Liver (tissue), 9 donors: ENCODE data around the gene TNFSF13. TPM values are rescaled to one million over a fixed set of nuclear protein-coding genes. Genes with fewer than 3 reads are reported as not detected.

ENCODE experiments used
- DNase-seq: peaks from one replicate; pipeline ENCODE4 v3.0.0-alpha.2; 2017; ENCODE audit warnings: low spot score
- H3K27ac ChIP-seq, 2 donors: one replicate each; pipeline ENCODE4 v1.7.0; 2013; ENCODE audit warnings: inconsistent platforms in 2 of 2, low read length in 2 of 2, control low read depth in 1 of 2, low read depth in 1 of 2, mild to moderate bottlenecking in 1 of 2
- H3K27me3 ChIP-seq, 4 donors: one replicate each; pipeline versions ENCODE4 v1.6.1 to v1.7.0; 2013; ENCODE audit warnings: low read length in 3 of 4, inconsistent platforms in 1 of 4, mild to moderate bottlenecking in 1 of 4, moderate library complexity in 1 of 4; ENCODE audit not compliant: control insufficient read depth in 4 of 4, insufficient read depth in 4 of 4
- H3K36me3 ChIP-seq, 4 donors: one replicate each; pipeline versions ENCODE4 v1.6.1 to v1.7.0; 2013; ENCODE audit warnings: low read length in 3 of 4, mild to moderate bottlenecking in 3 of 4, low read depth in 1 of 4, moderate library complexity in 1 of 4; ENCODE audit not compliant: control insufficient read depth in 4 of 4, insufficient read depth in 3 of 4
- H3K4me1 ChIP-seq, 4 donors: one replicate each; pipeline versions ENCODE4 v1.6.1 to v1.7.0; 2013; ENCODE audit warnings: low read length in 3 of 4, mild to moderate bottlenecking in 3 of 4, moderate library complexity in 1 of 4; ENCODE audit not compliant: control insufficient read depth in 4 of 4, insufficient read depth in 4 of 4
- H3K4me3 ChIP-seq, 3 donors: one replicate each; pipeline versions ENCODE4 v1.6.1 to v1.7.0; 2013; ENCODE audit warnings: low read length in 3 of 3, control low read depth in 1 of 3, low read depth in 1 of 3, mild to moderate bottlenecking in 1 of 3
- H3K9ac ChIP-seq, 2 donors: one replicate each; pipeline ENCODE4 v1.7.0; 2013; ENCODE audit warnings: low read length in 2 of 2, mild to moderate bottlenecking in 2 of 2, moderate library complexity in 2 of 2, control low read depth in 1 of 2, low read depth in 1 of 2
- H3K9me3 ChIP-seq, 4 donors: one replicate each; pipeline versions ENCODE4 v1.6.1 to v1.7.0; 2013; ENCODE audit warnings: low read length in 3 of 4; ENCODE audit not compliant: control insufficient read depth in 4 of 4
- EGR1 ChIP-seq, 2 donors: IDR thresholded peaks; 2 replicates each; pipeline ENCODE4 v1.6.1; 2016 to 2018; ENCODE audit warnings: antibody characterized with exemption in 2 of 2, low read depth in 2 of 2
- FOXA1 ChIP-seq: IDR thresholded peaks from 2 replicates; pipeline ENCODE4 v1.6.1; 2016; ENCODE audit warnings: antibody characterized with exemption
- FOXA2 ChIP-seq: IDR thresholded peaks from 2 replicates; pipeline ENCODE4 v1.6.1; 2016; ENCODE audit warnings: antibody characterized with exemption
- GABPA ChIP-seq, 2 donors: IDR thresholded peaks in 1 of 2; conservative IDR thresholded peaks in 1 of 2; 2 replicates each; pipeline ENCODE4 v1.6.1; 2016; ENCODE audit warnings: antibody characterized with exemption in 2 of 2, mild to moderate bottlenecking in 1 of 2, moderate library complexity in 1 of 2
- HNF4A ChIP-seq, 2 donors: conservative IDR thresholded peaks; 2 replicates each; pipeline ENCODE4 v1.6.1; 2016; ENCODE audit warnings: antibody characterized with exemption in 2 of 2, mild to moderate bottlenecking in 2 of 2
- HNF4G ChIP-seq: IDR thresholded peaks from 2 replicates; pipeline ENCODE4 v1.6.1; 2016; ENCODE audit warnings: antibody characterized with exemption
- JUND ChIP-seq, 2 donors: IDR thresholded peaks; 2 replicates each; pipeline ENCODE4 v1.6.1; 2016; ENCODE audit warnings: antibody characterized with exemption in 2 of 2
- MAX ChIP-seq: IDR thresholded peaks from 2 replicates; pipeline ENCODE4 v1.6.1; 2016; ENCODE audit warnings: antibody characterized with exemption
- NR2F2 ChIP-seq: IDR thresholded peaks from 2 replicates; pipeline ENCODE4 v1.6.1; 2016; ENCODE audit warnings: antibody characterized with exemption
- RAD21 ChIP-seq, 2 donors: IDR thresholded peaks; 2 replicates each; pipeline ENCODE4 v1.6.1; 2016; ENCODE audit warnings: antibody characterized with exemption in 2 of 2, mild to moderate bottlenecking in 2 of 2
- SP1 ChIP-seq: IDR thresholded peaks from 2 replicates; pipeline ENCODE4 v1.6.1; 2018; ENCODE audit warnings: antibody characterized with exemption, mild to moderate bottlenecking
- TAF1 ChIP-seq: conservative IDR thresholded peaks from 2 replicates; pipeline ENCODE4 v1.6.1; 2016; ENCODE audit warnings: antibody characterized with exemption, mild to moderate bottlenecking
- YY1 ChIP-seq: IDR thresholded peaks from 2 replicates; pipeline ENCODE4 v1.6.1; 2016; ENCODE audit warnings: antibody characterized with exemption, mild to moderate bottlenecking
- WGBS: extraction: QIAGEN DNeasy Blood & Tissue Kit; methylation state at CpG from one replicate; pipeline ENCODE4 v1.1.7; 2013; 5-methylcytosine and 5-hydroxymethylcytosine counted together
- polyA plus RNA-seq, 2 donors: library from polyadenylated mRNA; stranded (reverse) in 1 of 2; unstranded in 1 of 2; fragments of 200-250 nt in 1 of 2; fragments of >200 nt in 1 of 2; fragmentation: Nextera tagmentation in 1 of 2; extraction: Ambion mirVana in 1 of 2; gene quantifications; one replicate each; pipeline versions ENCODE4 v1.2.1 to v1.2.3, GENCODE V29; 2013 to 2015
- total RNA-seq, 2 donors: library from RNA; depleted of rRNA; stranded (reverse); fragments of >200 nt; gene quantifications; one replicate each; pipeline ENCODE4 v1.2.3, GENCODE V29; 2014
- TF ChIP-seq, protein P1 (sequence below): IDR thresholded peaks from 2 replicates; pipeline ENCODE4 v1.6.1; 2016; ENCODE audit warnings: antibody characterized with exemption
- TF ChIP-seq, protein P2 (sequence below): IDR thresholded peaks from 2 replicates; pipeline ENCODE4 v1.6.1; 2016; ENCODE audit warnings: antibody characterized with exemption, mild to moderate bottlenecking
- TF ChIP-seq, protein P3 (sequence below): IDR thresholded peaks from 2 replicates; pipeline ENCODE4 v1.6.1; 2016; ENCODE audit warnings: antibody characterized with exemption
- TF ChIP-seq, protein P4 (sequence below): fragments of 150-350 bp; IDR thresholded peaks from 2 replicates; pipeline ENCODE4 v1.5.1; 2017; ENCODE audit warnings: improper control_type of control experiment, low read depth, low read length; ENCODE audit not compliant: missing input control
- donor health status: healthy.
- donor health status: healthy.
- donor health status: healthy.
- donor health status: healthy.
- donor health status: healthy.

The TNFSF13 gene
- total and polyA plus RNA-seq, 4 donors = 1.4 to 9.3 (median 4.5) TPM

GRCh38 chr17:7557147-7557764 is 1.3 kb upstream of the TNFSF13 start:
- H3K4me1 ChIP-seq = peaks cover 8 to 42% (median 28%) of the 10 kb centered on the region in 4 donors
- H3K9ac ChIP-seq = peak overlapping the region in 1 of 2 donors; percentile 20
- H3K9me3 ChIP-seq = no peaks in the 10 kb centered on the region
- no peaks in the 10 kb centered on the region for H3K36me3 ChIP-seq
- peak overlapping the region; percentile 24 to 94 for H3K27ac ChIP-seq
- no peak for DNase-seq
- no peaks in the 10 kb centered on the region for H3K27me3 ChIP-seq
- no peak for TF ChIP-seq FOXA1
- TF ChIP-seq RAD21 (IDR thresholded peaks at IDR 0.05) = no peak
- no peak for TF ChIP-seq YY1
- TF ChIP-seq EGR1 (IDR thresholded peaks at IDR 0.05; ENCODE audit: low read depth in 2 of 2) = no peak
- no peak for TF ChIP-seq TAF1
- no peak for TF ChIP-seq NR2F2
- TF ChIP-seq, protein P1, sequence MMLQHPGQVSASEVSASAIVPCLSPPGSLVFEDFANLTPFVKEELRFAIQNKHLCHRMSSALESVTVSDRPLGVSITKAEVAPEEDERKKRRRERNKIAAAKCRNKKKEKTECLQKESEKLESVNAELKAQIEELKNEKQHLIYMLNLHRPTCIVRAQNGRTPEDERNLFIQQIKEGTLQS = no peak
- TF ChIP-seq JUND (IDR thresholded peaks at IDR 0.05) = no peak
- TF ChIP-seq, protein P2, sequence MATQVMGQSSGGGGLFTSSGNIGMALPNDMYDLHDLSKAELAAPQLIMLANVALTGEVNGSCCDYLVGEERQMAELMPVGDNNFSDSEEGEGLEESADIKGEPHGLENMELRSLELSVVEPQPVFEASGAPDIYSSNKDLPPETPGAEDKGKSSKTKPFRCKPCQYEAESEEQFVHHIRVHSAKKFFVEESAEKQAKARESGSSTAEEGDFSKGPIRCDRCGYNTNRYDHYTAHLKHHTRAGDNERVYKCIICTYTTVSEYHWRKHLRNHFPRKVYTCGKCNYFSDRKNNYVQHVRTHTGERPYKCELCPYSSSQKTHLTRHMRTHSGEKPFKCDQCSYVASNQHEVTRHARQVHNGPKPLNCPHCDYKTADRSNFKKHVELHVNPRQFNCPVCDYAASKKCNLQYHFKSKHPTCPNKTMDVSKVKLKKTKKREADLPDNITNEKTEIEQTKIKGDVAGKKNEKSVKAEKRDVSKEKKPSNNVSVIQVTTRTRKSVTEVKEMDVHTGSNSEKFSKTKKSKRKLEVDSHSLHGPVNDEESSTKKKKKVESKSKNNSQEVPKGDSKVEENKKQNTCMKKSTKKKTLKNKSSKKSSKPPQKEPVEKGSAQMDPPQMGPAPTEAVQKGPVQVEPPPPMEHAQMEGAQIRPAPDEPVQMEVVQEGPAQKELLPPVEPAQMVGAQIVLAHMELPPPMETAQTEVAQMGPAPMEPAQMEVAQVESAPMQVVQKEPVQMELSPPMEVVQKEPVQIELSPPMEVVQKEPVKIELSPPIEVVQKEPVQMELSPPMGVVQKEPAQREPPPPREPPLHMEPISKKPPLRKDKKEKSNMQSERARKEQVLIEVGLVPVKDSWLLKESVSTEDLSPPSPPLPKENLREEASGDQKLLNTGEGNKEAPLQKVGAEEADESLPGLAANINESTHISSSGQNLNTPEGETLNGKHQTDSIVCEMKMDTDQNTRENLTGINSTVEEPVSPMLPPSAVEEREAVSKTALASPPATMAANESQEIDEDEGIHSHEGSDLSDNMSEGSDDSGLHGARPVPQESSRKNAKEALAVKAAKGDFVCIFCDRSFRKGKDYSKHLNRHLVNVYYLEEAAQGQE = no peak
- TF ChIP-seq HNF4G = no peak
- no peak for TF ChIP-seq GABPA (IDR thresholded peaks at IDR 0.05 in 1 of 2, conservative IDR thresholded peaks at IDR 0.05 in 1 of 2)
- no peak overlapping the region for H3K4me3 ChIP-seq
- 79% methylated on average over 19 of the region's 19 CpGs for WGBS

DNA sequence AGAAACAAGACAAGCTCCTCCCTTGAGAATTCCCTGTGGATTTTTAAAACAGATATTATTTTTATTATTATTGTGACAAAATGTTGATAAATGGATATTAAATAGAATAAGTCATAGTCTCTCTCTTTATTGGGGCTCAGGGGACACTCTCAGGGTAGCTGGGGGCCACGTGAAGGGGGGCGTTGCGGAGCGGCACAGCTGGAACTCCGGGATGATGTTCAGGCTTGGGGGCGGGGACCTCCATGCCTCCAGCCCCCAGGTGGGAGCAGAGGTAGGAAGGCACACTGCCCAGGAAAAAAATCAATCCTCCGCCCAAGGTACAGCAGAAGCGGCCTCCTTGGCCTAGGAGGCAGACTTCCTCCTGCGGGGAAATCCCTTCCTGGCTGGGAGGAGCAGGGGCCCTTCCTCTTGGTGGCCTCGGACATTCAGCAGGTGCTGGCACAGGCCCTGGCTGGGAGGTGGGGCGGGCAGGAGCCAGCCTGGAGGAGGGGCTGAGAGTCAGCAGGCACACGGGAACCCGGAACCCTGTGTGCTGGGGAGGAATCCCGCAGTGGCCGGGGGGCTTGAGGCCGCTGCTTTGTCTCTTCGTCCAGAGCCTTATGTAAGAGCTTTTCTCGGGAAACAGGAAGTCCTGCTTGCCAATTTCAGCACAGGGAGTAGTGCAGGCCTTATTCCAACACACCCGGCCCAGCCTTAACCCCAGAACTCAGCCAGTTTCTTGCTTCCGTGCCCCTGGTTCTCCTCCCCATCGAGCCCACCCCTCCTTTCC is 591 bp upstream of the TNFSF13 start:
- Histone ChIP-seq H3K4me3 (peak overlapping the region in 2 of 3 donors; percentile 0 to 31), H3K4me1 (peaks cover 10 to 49% (median 35%) of the 10 kb centered on the region in 4 donors), H3K9ac (peak overlapping the region in 1 of 2 donors; percentile 76), H3K36me3 (no peaks in the 10 kb centered on the region), H3K9me3 (no peaks in the 10 kb centered on the region), H3K27me3 (no peaks in the 10 kb centered on the region), H3K27ac (peak overlapping the region; percentile 79 to 94)
- 14% methylated on average over 21 of the region's 21 CpGs for WGBS
- DNase-seq = no peak
- peak; percentile 13 to 35 for TF ChIP-seq RAD21 (IDR thresholded peaks at IDR 0.05)
- TF ChIP-seq SP1 = peak; percentile 56
- no peak for TF ChIP-seq FOXA1
- no peak for TF ChIP-seq JUND (IDR thresholded peaks at IDR 0.05)
- TF ChIP-seq, protein P1 = no peak
- no peak for TF ChIP-seq FOXA2
- TF ChIP-seq, protein P3, sequence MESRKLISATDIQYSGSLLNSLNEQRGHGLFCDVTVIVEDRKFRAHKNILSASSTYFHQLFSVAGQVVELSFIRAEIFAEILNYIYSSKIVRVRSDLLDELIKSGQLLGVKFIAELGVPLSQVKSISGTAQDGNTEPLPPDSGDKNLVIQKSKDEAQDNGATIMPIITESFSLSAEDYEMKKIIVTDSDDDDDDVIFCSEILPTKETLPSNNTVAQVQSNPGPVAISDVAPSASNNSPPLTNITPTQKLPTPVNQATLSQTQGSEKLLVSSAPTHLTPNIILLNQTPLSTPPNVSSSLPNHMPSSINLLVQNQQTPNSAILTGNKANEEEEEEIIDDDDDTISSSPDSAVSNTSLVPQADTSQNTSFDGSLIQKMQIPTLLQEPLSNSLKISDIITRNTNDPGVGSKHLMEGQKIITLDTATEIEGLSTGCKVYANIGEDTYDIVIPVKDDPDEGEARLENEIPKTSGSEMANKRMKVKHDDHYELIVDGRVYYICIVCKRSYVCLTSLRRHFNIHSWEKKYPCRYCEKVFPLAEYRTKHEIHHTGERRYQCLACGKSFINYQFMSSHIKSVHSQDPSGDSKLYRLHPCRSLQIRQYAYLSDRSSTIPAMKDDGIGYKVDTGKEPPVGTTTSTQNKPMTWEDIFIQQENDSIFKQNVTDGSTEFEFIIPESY = no peak
- no peak for TF ChIP-seq HNF4A (conservative IDR thresholded peaks at IDR 0.05)
- no peak for TF ChIP-seq MAX
- peak; percentile 38 for TF ChIP-seq TAF1
- TF ChIP-seq YY1 = no peak
- TF ChIP-seq NR2F2 = peak; percentile 88
- TF ChIP-seq, protein P2 = no peak
- peak; percentile 18 to 55 for TF ChIP-seq GABPA (IDR thresholded peaks at IDR 0.05 in 1 of 2, conservative IDR thresholded peaks at IDR 0.05 in 1 of 2)
- TF ChIP-seq HNF4G = no peak
- TF ChIP-seq, protein P4, sequence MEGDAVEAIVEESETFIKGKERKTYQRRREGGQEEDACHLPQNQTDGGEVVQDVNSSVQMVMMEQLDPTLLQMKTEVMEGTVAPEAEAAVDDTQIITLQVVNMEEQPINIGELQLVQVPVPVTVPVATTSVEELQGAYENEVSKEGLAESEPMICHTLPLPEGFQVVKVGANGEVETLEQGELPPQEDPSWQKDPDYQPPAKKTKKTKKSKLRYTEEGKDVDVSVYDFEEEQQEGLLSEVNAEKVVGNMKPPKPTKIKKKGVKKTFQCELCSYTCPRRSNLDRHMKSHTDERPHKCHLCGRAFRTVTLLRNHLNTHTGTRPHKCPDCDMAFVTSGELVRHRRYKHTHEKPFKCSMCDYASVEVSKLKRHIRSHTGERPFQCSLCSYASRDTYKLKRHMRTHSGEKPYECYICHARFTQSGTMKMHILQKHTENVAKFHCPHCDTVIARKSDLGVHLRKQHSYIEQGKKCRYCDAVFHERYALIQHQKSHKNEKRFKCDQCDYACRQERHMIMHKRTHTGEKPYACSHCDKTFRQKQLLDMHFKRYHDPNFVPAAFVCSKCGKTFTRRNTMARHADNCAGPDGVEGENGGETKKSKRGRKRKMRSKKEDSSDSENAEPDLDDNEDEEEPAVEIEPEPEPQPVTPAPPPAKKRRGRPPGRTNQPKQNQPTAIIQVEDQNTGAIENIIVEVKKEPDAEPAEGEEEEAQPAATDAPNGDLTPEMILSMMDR = no peak
- no peak for TF ChIP-seq EGR1 (IDR thresholded peaks at IDR 0.05; ENCODE audit: low read depth in 2 of 2)
